CD4-positive, alpha-beta T cell treated with Interleukin-10 for 1 hour (primary cell): Measurements from ENCODE around the gene BCL2L15.

Experiments used
- DNase-seq: peaks from one replicate; pipeline ENCODE4 v3.0.0-alpha.2; 2020

Gene BCL2L15

GRCh38 chr1:113887402-113888175 is at the start of gene BCL2L15:
TSS of gene BCL2L15 (minus strand) at chr1:113887581. CDS start at chr1:113887375, 206 bp downstream.
- no peak for DNase-seq

GRCh38 chr1:113937146-113937545 is 49.8 kb upstream of the BCL2L15 start:
- DNase-seq: no peak

GRCh38 chr1:113935970-113936369 is 48.6 kb upstream of the BCL2L15 start:
- peak; percentile 34 for DNase-seq

- no peak for DNase-seq
These were observed 47.8 kb upstream of the BCL2L15 start for GRCh38 chr1:113935176-113935575.

GRCh38 chr1:113934511-113935055 is 47.2 kb upstream of the BCL2L15 start:
- no peak for DNase-seq

GRCh38 chr1:113934006-113934405 is 46.6 kb upstream of the BCL2L15 start:
- no peak for DNase-seq

- DNase-seq: peak; percentile 67
These were observed 44.1 kb upstream of the BCL2L15 start for GRCh38 chr1:113931451-113931851.

- DNase-seq: peak; percentile 93
These were observed 43.2 kb upstream of the BCL2L15 start for GRCh38 chr1:113930499-113931161.

- DNase-seq: peak; percentile 84
These were observed 42.5 kb upstream of the BCL2L15 start for GRCh38 chr1:113929750-113930498.

- DNase-seq: peak; percentile 94
These were observed 41.8 kb upstream of the BCL2L15 start, which contains the start of gene HIPK1 for GRCh38 chr1:113928941-113929749. TSS of gene HIPK1 (plus strand) at chr1:113929324.

GRCh38 chr1:113928187-113928930 is 41.0 kb upstream of the BCL2L15 start:
- no peak for DNase-seq

- DNase-seq: no peak
These were observed 37.1 kb upstream of the BCL2L15 start for GRCh38 chr1:113924473-113924872.

- DNase-seq: no peak
These were observed 35.6 kb upstream of the BCL2L15 start for GRCh38 chr1:113922957-113923356.

- no peak for DNase-seq
These were observed 30.9 kb upstream of the BCL2L15 start for GRCh38 chr1:113918243-113918642.

- no peak for DNase-seq
These were observed 30.2 kb upstream of the BCL2L15 start for GRCh38 chr1:113917400-113918082.

GRCh38 chr1:113916974-113917373 is 29.6 kb upstream of the BCL2L15 start:
- DNase-seq: no peak

- no peak for DNase-seq
These were observed 26.7 kb upstream of the BCL2L15 start for GRCh38 chr1:113913887-113914664.

GRCh38 chr1:113913312-113913668 is 25.9 kb upstream of the BCL2L15 start:
- no peak for DNase-seq

GRCh38 chr1:113912594-113913311 is 25.4 kb upstream of the BCL2L15 start:
- no peak for DNase-seq
